HepG2 (cell line): ENCODE measurements around the gene CCNI2. TPM values are rescaled to one million over a fixed set of nuclear protein-coding genes. Genes with fewer than 3 reads are reported as not detected.

Source experiments
- ATAC-seq: fragments of 200-7000 bp; cut with Tn5 transposase; 3 replicates; pipeline ENCODE4 v1.9.1; 2020; ENCODE audit warnings: mild to moderate bottlenecking, moderate library complexity
- BruUV-seq: library from RNA; stranded (reverse); fragments of 400-500 nt; replicated peaks from 2 replicates; lab custom pipeline; 2021; lab: Mats Ljungman, UMichigan
- CTCF ChIA-PET: fragments of 300-600 bp; formaldehyde crosslinking; extraction: SDS; loops from one replicate; lab custom pipeline; 2021; ENCODE audit warnings: low total read pairs, inconsistent platforms, low intra/inter-chr PET ratio; lab: Yijun Ruan, JAX
- POLR2A ChIA-PET: fragments of 350-600 bp; sonication (Branson Sonifier 250); formaldehyde crosslinking; loops from one replicate; lab custom pipeline; 2020; ENCODE audit warnings: antibody characterized with exemption, inconsistent platforms; lab: Yijun Ruan, JAX
- DNase-seq: peaks from one replicate; pipeline ENCODE4 v3.0.0-alpha.2; 2015; ENCODE audit warnings: low spot score
- FAIRE-seq: peaks from 3 replicates; lab custom pipeline; 2011; peaks lifted over from hg19 to GRCh38; lab: Jason Lieb, UNC
- H2AFZ ChIP-seq: one replicate; pipeline ENCODE4 v1.6.1; 2011; ENCODE audit warnings: low read length, inconsistent platforms
- H3K27ac ChIP-seq: fragments of 300-600 bp; 3 replicates; pipeline ENCODE4 v1.8.0; 2011; ENCODE audit warnings: mixed run types, mild to moderate bottlenecking, mixed read lengths, low read length, inconsistent platforms; ENCODE audit not compliant: insufficient read depth; ENCODE audit errors: extremely low read length
- H3K27me3 ChIP-seq, 2 experiments: fragments of 200-600 bp in 1 of 2; 2 replicates in 1 of 2; 3 replicates in 1 of 2; pipeline versions ENCODE4 v1.6.0 to v1.8.0; 2011; ENCODE audit warnings: low read length in 2 of 2, mild to moderate bottlenecking in 2 of 2, moderate library complexity in 2 of 2, inconsistent platforms in 1 of 2; ENCODE audit not compliant: insufficient read depth in 2 of 2, control insufficient read depth in 1 of 2
- H3K36me3 ChIP-seq, 2 experiments: fragments of 200-600 bp in 1 of 2; replicated peaks in 1 of 2; 2 replicates in 1 of 2; 3 replicates in 1 of 2; pipeline versions ENCODE4 v1.5.1 to v1.8.0; 2011; ENCODE audit warnings: low read length in 2 of 2, inconsistent platforms in 1 of 2; ENCODE audit not compliant: insufficient read depth in 2 of 2, control insufficient read depth in 1 of 2
- H3K4me1 ChIP-seq: 2 replicates; pipeline ENCODE4 v1.5.1; 2012; ENCODE audit warnings: low read length, inconsistent platforms; ENCODE audit not compliant: insufficient read depth
- H3K4me2 ChIP-seq: 2 replicates; pipeline ENCODE4 v1.6.0; 2011; ENCODE audit warnings: low read depth, low read length, inconsistent platforms
- H3K4me3 ChIP-seq, 3 experiments: fragments of 200-600 bp in 1 of 3; sonication (generic), shearing (Covaris generic) in 1 of 3; replicated peaks in 1 of 3; 2 replicates each; pipeline ENCODE4 v1.5.1; 2011 to 2016; ENCODE audit warnings: low read length in 3 of 3, inconsistent platforms in 2 of 3, low read depth in 2 of 3, mild to moderate bottlenecking in 2 of 3, control low read depth in 1 of 3, mixed read lengths in 1 of 3; ENCODE audit not compliant: insufficient read depth in 1 of 3
- H3K79me2 ChIP-seq: one replicate; pipeline ENCODE4 v1.6.1; 2011; ENCODE audit warnings: low read length, inconsistent platforms; ENCODE audit not compliant: insufficient read depth
- H3K9ac ChIP-seq: 2 replicates; pipeline ENCODE4 v1.6.0; 2011; ENCODE audit warnings: mild to moderate bottlenecking, low read depth, low read length, inconsistent platforms; ENCODE audit not compliant: insufficient read depth
- H3K9me3 ChIP-seq: 2 replicates; pipeline ENCODE4 v1.5.1; 2012; ENCODE audit warnings: mild to moderate bottlenecking, low read length
- H4K20me1 ChIP-seq: 2 replicates; pipeline ENCODE4 v1.6.0; 2011; ENCODE audit warnings: inconsistent platforms, mild to moderate bottlenecking, low read length, moderate library complexity; ENCODE audit not compliant: insufficient read depth
- EEA1 ChIP-seq: sonication (generic); formaldehyde crosslinking; IDR thresholded peaks from 2 replicates; pipeline ENCODE4 v1.5.1; 2020; ENCODE audit warnings: mild to moderate bottlenecking, missing genetic modification reagents, borderline replicate concordance
- GPBP1L1 ChIP-seq: sonication (generic); formaldehyde crosslinking; IDR thresholded peaks from 2 replicates; pipeline ENCODE4 v1.5.0; 2020; ENCODE audit warnings: mild to moderate bottlenecking, missing genetic modification reagents
- ZNF251 ChIP-seq: sonication (generic); formaldehyde crosslinking; IDR thresholded peaks from 2 replicates; pipeline ENCODE4 v1.9.0; 2021; ENCODE audit warnings: mild to moderate bottlenecking, missing genetic modification reagents
- ZNF264 ChIP-seq: sonication (generic); formaldehyde crosslinking; IDR thresholded peaks from 2 replicates; pipeline ENCODE4 v1.4.0; 2020; ENCODE audit warnings: missing genetic modification reagents
- ZNF432 ChIP-seq: sonication (generic); formaldehyde crosslinking; IDR thresholded peaks from 2 replicates; pipeline ENCODE4 v1.5.0; 2020; ENCODE audit warnings: missing genetic modification reagents, mild to moderate bottlenecking, borderline replicate concordance
- ZNF687 ChIP-seq: sonication (generic); formaldehyde crosslinking; IDR thresholded peaks from 2 replicates; pipeline ENCODE4 v1.5.1; 2020; ENCODE audit warnings: mild to moderate bottlenecking, missing genetic modification reagents, moderate library complexity
- WGBS: methylation state at CpG from one replicate; pipeline ENCODE4 v1.1.6; 2017; ENCODE audit warnings: low lambda C conversion rate; 5-methylcytosine and 5-hydroxymethylcytosine counted together
- in situ Hi-C: cut with HindIII; loops from 2 replicates; pipeline ENCODE4 v1.10.0; 2017; ENCODE audit warnings: low pct_unique_long_range_greater_than_20kb; ENCODE audit not compliant: extremely low pct_ligation_motif_present
- intact Hi-C: fragments of 100-400 bp; cut with micrococcal nuclease; formaldehyde crosslinking; loops from one replicate; pipeline ENCODE4 v1.10.0; 2022; ENCODE audit not compliant: unreplicated experiment
- polyA plus RNA-seq, 8 experiments: library from polyadenylated mRNA; depleted of rRNA in 3 of 8; stranded (reverse) in 7 of 8; unstranded in 1 of 8; fragments of >200 nt; fragmentation: Illumina TruSeq in 4 of 8; extraction: Trizol in 4 of 8; gene quantifications; 2 replicates each; pipeline versions ENCODE4 v1.2.1 to v1.2.3, GENCODE V29; 2011 to 2016; ENCODE audit warnings: low read depth in 4 of 8, missing spikeins in 1 of 8, mixed read lengths in 1 of 8; ENCODE audit not compliant: insufficient read depth in 1 of 8
- total RNA-seq, 5 experiments: library from RNA; depleted of rRNA; stranded (reverse); fragments of >200 nt; fragmentation: Illumina TruSeq; extraction: Trizol; gene quantifications; 2 replicates each; pipeline ENCODE4 v1.2.3, GENCODE V29; 2016; ENCODE audit warnings: low read depth in 1 of 5

The CCNI2 gene
- total and polyA plus RNA-seq, 2 of the 13 experiments (the other 11 are each of a cell fraction or from before 2014, with no cell fraction given): not detected

GRCh38 chr5:132742158-132742557 is 5.1 kb upstream of the CCNI2 start:
- WGBS: 54% methylated on average over 2 of the region's 2 CpGs
- ChIA-PET POLR2A (no interaction called here), CTCF (no interaction called here)
- ATAC-seq (no peak), FAIRE-seq (no peak), DNase-seq (no peak)
- Histone ChIP-seq H2AFZ (no peak overlapping the region), H3K4me1 (peaks cover 15% of the 10 kb centered on the region), H4K20me1 (no peaks in the 10 kb centered on the region), H3K9me3 (no peaks in the 10 kb centered on the region), H3K4me2 (no peak overlapping the region), H3K79me2 (no peaks in the 10 kb centered on the region), H3K36me3 (no peaks in the 10 kb centered on the region), H3K9ac (no peak overlapping the region), H3K4me3 (no peak overlapping the region), H3K27ac (no peak overlapping the region), H3K27me3 (no peaks in the 10 kb centered on the region)
- in situ Hi-C loops (loop anchor here (10.0 kb wide), 1 partner anchor 143 kb away; no protein-coding TSS in a partner anchor), intact Hi-C loops (no loop called here)
- no TSS peak for BruUV-seq
- TF ChIP-seq EEA1 (CRISPR knock-in tag): no peak
- TF ChIP-seq ZNF251 (CRISPR knock-in tag): no peak
- TF ChIP-seq ZNF264: peak; percentile 91
- no peak for TF ChIP-seq ZNF432 (CRISPR knock-in tag)
- TF ChIP-seq GPBP1L1 (CRISPR knock-in tag): no peak
- no peak for TF ChIP-seq ZNF687 (CRISPR knock-in tag)
